ENCODE measurements around the gene PPP1R13L.

The PPP1R13L gene

GRCh38 chr19:45402298-45403061 is 2.4 kb downstream of the PPP1R13L start:
- TF ChIP-seq, protein P1, sequence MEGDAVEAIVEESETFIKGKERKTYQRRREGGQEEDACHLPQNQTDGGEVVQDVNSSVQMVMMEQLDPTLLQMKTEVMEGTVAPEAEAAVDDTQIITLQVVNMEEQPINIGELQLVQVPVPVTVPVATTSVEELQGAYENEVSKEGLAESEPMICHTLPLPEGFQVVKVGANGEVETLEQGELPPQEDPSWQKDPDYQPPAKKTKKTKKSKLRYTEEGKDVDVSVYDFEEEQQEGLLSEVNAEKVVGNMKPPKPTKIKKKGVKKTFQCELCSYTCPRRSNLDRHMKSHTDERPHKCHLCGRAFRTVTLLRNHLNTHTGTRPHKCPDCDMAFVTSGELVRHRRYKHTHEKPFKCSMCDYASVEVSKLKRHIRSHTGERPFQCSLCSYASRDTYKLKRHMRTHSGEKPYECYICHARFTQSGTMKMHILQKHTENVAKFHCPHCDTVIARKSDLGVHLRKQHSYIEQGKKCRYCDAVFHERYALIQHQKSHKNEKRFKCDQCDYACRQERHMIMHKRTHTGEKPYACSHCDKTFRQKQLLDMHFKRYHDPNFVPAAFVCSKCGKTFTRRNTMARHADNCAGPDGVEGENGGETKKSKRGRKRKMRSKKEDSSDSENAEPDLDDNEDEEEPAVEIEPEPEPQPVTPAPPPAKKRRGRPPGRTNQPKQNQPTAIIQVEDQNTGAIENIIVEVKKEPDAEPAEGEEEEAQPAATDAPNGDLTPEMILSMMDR (IDR thresholded peaks at IDR 0.05; ENCODE audit: low read depth, low read length, missing control alignments): peak; percentile 68
- Histone ChIP-seq H3K27me3 (replicated peaks) (no peaks in the 10 kb centered on the region), H3K27ac (no peak overlapping the region), H3K4me3 (ENCODE audit: low read depth, low read length) (peak overlapping the region; percentile 30), H3K36me3 (replicated peaks) (no peaks in the 10 kb centered on the region)
- peak; percentile 14 for DNase-seq
- in situ Hi-C loops (cut with HindIII; ENCODE audit: low pct_ligation_motif_present, low sequenced_read_pairs): no loop called here

DNA sequence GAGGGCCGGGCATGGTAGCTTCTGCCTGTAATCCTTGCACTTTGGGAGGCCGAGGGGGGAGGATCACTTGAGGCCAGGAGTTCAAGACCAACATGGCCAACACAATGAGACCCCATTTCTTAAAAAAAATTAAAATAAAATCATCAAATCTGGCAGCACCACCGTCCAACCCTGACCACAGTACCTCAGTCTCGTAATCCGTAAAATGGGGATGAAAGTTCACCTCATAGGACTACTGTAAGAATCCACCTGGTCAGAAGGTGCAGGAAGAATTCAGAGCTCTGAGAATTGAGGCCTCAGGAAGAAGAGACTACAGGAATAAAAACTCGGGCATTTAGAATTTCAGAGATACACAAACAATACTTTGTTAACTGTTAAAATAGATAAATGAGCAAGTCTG is 3.1 kb downstream of the PPP1R13L start:
- TF ChIP-seq, protein P1 (IDR thresholded peaks at IDR 0.05; ENCODE audit: low read depth, low read length, missing control alignments): no peak
- no peaks in the 10 kb centered on the region for H3K27me3 ChIP-seq (replicated peaks)
- no peak overlapping the region for H3K4me3 ChIP-seq (ENCODE audit: low read depth, low read length)
- peaks cover 2% of the 10 kb centered on the region for H3K36me3 ChIP-seq (replicated peaks)
- H3K27ac ChIP-seq: no peak overlapping the region
- DNase-seq: no peak
- in situ Hi-C loops (cut with HindIII; ENCODE audit: low pct_ligation_motif_present, low sequenced_read_pairs): no loop called here

DNA sequence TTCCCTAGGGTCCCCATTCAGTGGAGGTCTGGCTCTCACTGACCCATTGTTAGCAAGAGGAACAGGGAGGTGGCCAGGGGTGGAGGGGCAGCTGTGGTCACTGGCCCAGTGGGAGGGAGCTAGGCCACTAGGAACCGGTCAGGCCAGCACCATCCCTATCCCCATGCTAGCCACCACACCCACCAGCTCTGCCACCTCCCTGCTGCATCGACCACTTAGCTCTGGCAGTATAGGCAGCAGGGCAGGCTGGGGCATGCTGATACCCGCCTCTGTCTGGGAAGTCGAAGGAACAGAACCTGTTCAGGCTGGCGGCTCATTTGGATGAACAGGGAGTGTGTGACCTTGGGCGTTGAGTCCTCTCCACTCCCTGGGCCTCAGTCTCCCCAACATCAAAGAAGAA is 4.7 kb downstream of the PPP1R13L start:
- H3K27ac ChIP-seq: no peak overlapping the region
- H3K36me3 ChIP-seq (replicated peaks): peaks cover 12% of the 10 kb centered on the region
- TF ChIP-seq, protein P1 (IDR thresholded peaks at IDR 0.05; ENCODE audit: low read depth, low read length, missing control alignments): no peak
- H3K4me3 ChIP-seq (ENCODE audit: low read depth, low read length): no peak overlapping the region
- in situ Hi-C loops (cut with HindIII; ENCODE audit: low pct_ligation_motif_present, low sequenced_read_pairs): no loop called here
- H3K27me3 ChIP-seq (replicated peaks): no peaks in the 10 kb centered on the region
- DNase-seq: no peak

GRCh38 chr19:45395821-45396617 is 8.8 kb downstream of the PPP1R13L start:
- no peak overlapping the region for H3K4me3 ChIP-seq (ENCODE audit: low read depth, low read length)
- H3K27me3 ChIP-seq (replicated peaks): no peaks in the 10 kb centered on the region
- H3K36me3 ChIP-seq (replicated peaks): peaks cover 23% of the 10 kb centered on the region
- TF ChIP-seq, protein P1 (IDR thresholded peaks at IDR 0.05; ENCODE audit: low read depth, low read length, missing control alignments): peak; percentile 26
- in situ Hi-C loops (cut with HindIII; ENCODE audit: low pct_ligation_motif_present, low sequenced_read_pairs): no loop called here
- no peak for DNase-seq
- H3K27ac ChIP-seq: no peak overlapping the region

DNA sequence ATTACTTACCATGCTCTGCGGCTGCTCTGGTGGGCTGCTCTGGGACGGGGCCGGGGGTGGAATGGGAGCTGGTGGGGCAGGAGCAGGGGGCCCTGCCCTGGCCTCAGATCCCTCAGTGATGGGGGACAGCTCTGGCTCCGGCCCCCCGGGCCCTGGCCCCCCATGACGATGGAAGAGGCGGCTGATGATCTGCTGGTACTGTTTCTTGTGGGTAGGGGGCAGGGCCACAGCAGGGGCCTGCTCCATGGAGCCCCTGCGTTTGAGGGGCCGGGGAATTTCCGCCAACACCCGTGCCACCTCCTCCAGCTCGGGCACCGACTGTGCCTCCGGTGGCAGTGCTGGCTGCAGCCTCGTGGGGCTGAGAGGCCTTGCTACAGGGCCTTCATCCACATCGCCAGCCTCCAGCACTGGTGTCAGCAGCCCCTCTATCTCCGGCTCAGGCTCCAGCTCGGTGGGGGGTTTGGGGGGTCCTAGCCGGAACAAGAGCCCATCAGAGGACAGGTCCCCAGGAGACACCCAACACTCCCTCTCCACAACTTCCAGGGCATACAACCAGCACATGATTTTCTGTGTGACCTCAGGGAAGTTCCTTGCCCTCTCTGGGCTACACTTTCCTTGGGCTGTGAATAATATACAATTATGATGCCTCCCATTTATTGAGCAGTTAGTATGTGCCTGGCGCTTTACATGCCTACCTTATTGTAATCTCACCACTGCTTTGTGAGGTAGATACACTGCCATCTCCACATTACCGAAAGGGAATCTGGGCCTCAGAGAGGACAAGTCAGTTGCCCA is 12.8 kb downstream of the PPP1R13L start:
- H3K27me3 ChIP-seq (replicated peaks): no peaks in the 10 kb centered on the region
- in situ Hi-C loops (cut with HindIII; ENCODE audit: low pct_ligation_motif_present, low sequenced_read_pairs): no loop called here
- peaks cover 22% of the 10 kb centered on the region for H3K36me3 ChIP-seq (replicated peaks)
- H3K4me3 ChIP-seq (ENCODE audit: low read depth, low read length): no peak overlapping the region
- H3K27ac ChIP-seq: no peak overlapping the region
- TF ChIP-seq, protein P1 (IDR thresholded peaks at IDR 0.05; ENCODE audit: low read depth, low read length, missing control alignments): no peak
- DNase-seq: no peak
